ENCODE data around the gene RBM20.
"Not testable (repeated sequence)": the region's sequence is repeated elsewhere in the genome, so short reads cannot be mapped to it uniquely, and the experiment has no call there.

Gene RBM20

DNA sequence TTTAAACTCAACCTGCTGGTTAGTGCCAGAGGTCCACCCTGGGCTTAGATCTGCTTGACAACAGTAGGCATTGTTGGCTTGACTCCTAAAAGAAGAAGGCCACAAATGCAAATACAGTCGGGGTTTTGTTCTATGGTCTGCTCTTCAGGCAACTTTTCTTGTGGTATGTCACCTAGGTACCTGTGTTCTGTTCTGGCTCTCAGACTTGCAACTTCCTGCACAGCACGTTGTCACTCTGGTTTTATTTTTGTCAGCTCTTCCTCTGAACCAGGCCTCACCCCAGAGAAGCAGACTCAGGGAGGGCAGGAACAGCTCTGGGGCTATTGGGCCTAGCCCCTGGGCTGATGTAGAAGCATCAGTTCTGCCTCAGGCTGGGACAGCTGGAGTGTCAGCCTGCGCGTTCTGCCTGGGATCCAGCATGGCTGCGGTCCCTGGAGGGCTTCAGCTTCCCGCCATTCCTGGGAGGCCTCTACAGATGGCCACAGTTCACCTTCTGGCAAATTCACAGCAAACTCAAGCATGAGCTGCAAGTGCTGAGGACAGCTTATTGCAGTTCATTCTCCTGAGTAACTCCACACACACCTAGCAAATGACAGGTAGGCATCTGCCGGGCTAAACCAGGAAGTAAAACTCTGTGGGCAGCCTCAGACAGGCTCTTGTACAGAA, 216.6 kb downstream of the RBM20 start:
- DNase-seq, result no peak

- DNase-seq, result no peak
Observed at GRCh38 chr10:110861476-110861875, 217.3 kb downstream of the RBM20 start.

GRCh38 chr10:110861930-110862649, 218.0 kb downstream of the RBM20 start:
- no peak for DNase-seq

- DNase-seq, result no peak
Observed at GRCh38 chr10:110862961-110863360, 218.8 kb downstream of the RBM20 start.

DNA sequence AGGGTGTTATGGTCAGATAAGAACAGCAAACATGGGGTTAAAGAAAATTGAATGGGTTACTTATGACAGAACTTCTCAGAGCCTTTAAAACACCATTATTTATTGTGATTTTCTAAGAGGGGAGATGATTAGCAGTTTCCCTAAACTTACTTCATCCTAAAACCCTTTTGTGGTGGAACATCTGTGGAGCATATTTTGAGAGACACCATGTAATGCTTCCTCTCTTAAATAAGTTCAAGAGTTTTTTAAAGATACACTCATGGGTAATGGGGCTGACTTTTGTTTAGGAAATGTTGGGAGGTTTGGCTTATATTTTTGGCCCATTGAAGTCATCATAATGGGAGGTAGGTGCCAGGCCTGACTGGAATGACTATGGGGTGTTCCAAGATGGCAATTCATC, 219.2 kb downstream of the RBM20 start:
- no peak for DNase-seq

DNA sequence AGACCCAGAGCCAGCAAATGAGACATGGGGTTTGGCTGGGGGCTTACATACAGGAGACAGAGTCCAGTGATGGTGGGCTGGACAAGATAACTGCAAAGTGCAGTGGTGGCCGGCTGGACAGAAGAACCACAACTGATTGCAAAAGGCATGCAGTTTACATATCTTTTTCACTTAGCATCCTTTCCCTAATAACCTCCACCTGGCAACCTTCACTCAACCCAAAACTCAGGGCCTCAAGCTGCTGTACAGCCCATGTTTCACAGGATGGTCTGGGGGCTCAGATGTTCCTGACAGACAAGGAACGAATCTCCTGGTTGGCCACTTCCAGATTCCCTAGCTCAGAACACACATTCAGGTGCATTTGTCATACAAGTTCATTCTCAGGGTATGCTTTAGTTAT, 219.8 kb downstream of the RBM20 start:
- DNase-seq, result no peak

GRCh38 chr10:110864662-110865140, 220.6 kb downstream of the RBM20 start:
- no peak for DNase-seq

GRCh38 chr10:110865186-110865808, 221.2 kb downstream of the RBM20 start:
- DNase-seq, result no peak

DNA sequence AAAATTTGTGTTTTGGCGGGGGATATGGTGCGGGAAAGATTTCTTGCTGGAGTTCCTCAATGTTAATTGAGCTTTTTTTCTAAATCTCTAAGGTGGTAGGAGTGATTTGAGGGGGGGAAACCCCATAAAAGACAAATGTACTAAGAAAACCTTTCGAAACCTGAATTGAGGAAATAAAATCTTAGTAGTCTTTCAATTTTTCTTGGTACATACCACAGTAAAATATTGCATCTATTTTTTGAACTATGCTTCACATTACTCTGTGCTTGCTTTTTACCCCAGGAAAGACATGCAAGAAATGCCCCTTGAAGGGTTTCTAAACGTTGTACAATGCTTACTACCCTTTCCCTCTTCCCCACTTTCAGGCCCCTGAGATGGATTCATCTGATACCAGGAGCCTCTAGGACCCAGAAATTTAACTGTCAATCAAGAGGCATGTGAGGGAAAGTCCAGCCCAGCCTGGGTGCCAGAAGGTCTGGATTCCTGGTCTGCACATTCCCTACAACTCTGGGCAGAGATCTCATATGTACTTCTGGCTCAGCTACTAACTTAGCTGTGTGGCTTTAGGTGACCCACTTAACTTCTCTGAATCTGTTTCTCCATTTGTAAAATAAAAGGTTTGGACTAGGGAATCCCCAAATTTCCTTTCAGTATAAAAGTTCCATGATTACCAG, 221.8 kb downstream of the RBM20 start:
- DNase-seq, result no peak

GRCh38 chr10:110867011-110867806, 223.1 kb downstream of the RBM20 start:
- DNase-seq, result not testable (repeated sequence)

GRCh38 chr10:110867807-110868465, 223.8 kb downstream of the RBM20 start:
- no peak for DNase-seq

- no peak for DNase-seq
Observed at GRCh38 chr10:110868981-110869380, 224.8 kb downstream of the RBM20 start.

GRCh38 chr10:110870823-110871297, 226.7 kb downstream of the RBM20 start:
- DNase-seq, result no peak

DNA sequence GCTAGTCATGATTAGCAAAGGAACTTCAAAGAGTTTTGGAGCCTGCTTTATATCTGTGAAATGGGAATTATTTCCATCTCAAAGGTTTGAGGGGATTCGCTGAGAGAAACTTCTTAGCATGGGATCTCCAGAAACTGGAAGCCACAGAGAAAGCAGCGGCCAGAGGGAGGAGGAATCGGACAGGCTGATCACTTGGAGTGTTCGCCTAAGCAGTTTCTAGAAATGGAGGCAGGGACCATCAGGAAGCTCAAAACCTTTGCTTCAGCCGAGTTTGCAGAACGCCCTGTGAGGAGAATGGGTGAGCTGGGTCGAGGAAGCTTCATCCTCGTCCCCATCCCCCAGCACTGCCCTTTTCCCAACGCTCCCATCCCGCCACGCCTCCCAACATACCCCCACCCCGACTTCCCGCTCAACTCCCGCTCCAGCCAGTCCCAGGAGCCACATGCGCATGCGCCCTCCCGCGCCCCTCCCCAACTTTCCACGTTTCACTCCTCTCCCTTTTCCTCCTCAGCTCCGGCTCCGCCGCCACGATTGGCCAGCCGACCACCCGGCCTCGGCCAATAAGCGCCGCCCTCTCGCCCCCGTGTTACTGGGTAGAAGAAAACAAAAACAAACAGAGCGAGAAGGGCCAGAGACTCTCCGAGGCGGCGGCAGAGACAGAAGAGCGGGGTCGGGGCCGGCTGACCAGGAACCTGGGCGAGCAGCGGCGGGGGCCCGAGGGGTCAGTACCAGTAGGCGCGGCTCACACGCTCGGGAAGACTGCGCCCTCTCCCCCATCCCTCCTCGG, 227.4 kb downstream of the RBM20 start, which contains the start of gene PDCD4:
Gene PDCD4, plus strand, starts transcription at position 631 of the 787 bp plus-strand sequence. CDS start 4,100 bp downstream, outside the sequence.
- peak; percentile 90 for DNase-seq

- no peak for DNase-seq
Observed at GRCh38 chr10:110872145-110872983, 228.2 kb downstream of the RBM20 start.

DNA sequence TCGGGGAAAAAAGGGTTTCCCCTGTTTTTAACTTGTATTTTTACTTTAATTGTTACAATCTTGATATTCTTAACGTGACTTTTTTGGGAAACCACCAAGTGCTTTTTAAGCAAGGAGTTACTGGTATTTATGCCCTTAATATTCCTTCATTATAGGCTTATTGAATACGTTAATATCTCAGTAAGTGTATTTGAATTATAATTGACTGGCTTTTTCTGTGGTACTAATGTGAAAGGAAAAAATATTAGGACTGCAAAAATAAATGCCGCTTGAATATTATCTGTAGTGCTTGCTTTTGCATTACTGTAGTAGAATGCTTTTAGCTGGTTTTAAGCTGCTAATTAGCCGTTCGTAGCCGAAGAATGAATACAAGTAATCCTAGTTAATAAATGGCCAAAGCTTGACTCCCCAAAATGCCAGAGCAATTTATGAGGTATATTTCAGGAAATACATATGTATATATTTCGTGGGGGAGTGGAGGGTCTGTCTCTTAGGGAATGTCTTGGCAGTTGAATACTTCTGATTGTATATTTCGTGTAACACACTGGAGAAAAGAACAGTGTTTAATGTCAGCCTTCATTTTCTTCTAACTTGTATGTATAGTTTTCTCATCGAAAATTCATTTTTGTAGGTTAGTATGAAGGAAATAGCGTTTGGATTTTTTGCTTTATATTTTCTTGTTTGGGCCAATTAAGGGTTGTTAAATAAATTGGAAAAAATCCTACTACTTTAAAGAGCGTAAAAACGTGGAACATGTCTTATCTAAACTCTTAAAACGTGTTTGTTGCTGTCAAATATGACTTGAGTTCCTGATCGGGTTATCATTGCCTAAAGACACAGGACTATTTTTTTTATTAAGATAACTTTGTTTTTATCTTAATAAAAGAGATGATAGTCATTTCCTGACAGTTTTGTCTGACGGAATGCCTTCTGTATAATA, 229.1 kb downstream of the RBM20 start:
- no peak for DNase-seq

DNA sequence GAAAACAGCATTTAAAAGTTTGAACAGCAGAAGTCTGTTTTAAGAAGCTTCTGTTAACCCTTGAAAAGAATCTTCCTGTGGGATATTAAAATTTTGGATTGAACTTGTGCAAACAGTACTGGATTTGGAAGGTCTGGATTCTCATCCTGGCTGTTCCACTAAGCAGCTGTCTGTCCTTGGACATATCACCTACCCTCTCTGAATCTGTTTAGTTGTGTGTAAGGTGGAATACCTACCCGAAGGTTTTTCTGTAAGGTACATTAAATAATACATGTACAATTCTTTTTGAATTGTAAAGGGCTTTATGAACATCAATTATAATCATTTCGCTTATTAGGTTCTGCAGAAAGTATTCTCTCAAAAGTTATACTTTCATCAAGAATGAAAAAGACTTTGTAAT, 229.8 kb downstream of the RBM20 start:
- DNase-seq, result no peak

DNA sequence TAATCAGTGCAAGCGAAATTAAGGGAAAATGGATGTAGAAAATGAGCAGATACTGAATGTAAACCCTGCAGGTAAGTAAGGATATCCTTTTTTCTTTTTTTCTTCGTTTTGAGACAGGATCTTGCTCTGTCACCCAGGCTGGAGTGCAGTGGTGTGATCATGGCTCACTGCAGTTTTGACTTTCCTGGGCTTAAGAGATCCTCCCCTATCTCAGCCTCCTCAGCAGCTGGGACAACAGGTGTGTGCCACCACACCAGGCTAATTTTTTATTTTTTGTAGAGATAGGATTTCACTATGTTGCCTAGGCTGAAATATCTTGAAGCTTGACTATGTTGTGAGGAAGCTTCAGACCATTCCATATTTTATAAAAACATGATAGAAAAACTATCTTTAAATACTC, 231.9 kb downstream of the RBM20 start:
- no peak for DNase-seq

- DNase-seq, result no peak
Observed at GRCh38 chr10:110876788-110877187, 232.7 kb downstream of the RBM20 start.
